Measurements from ENCODE around the gene ABL2.

ABL2 gene

GRCh38 chr1:179115181-179115580 lies 114.3 kb downstream of the ABL2 start:
- Histone ChIP-seq H3K9me3 (ENCODE audit: control insufficient read depth, insufficient read depth, low read length) (no peaks in the 10 kb centered on the region), H3K36me3 (ENCODE audit: control insufficient read depth, insufficient read depth, low read length) (peaks cover 53% of the 10 kb centered on the region), H3K4me1 (ENCODE audit: control insufficient read depth, insufficient read depth, low read length) (peaks cover 11% of the 10 kb centered on the region; the same call in 1 of the 2 replicates), H3K4me3 (ENCODE audit: low read depth, low read length) (no peak overlapping the region), H3K9ac (ENCODE audit: low read depth, low read length) (no peak overlapping the region), H3K27me3 (ENCODE audit: control insufficient read depth, insufficient read depth, low read length) (no peaks in the 10 kb centered on the region), H3K27ac (ENCODE audit: low read depth, low read length) (no peak overlapping the region)

DNA sequence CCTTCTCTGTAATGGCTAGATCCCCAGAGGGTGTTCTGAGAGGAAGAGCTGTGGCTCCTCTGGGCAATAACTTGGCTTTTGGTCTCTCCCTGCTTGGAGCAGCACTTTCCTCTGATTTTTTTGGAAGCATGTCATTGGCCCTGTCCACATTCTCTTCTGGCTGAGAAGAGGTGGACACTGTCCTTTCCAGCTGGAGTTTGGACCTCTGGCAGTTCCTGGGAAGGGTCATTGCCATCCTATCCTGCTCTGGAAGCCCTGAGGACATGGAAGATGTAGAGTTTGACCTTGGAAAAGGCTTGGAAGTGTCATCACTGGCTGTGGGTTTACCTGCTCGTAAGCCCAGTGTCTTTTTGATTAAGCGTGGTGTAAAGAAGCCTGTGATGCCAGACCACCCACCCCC lies 120.8 kb downstream of the ABL2 start:
- Histone ChIP-seq H3K27ac (ENCODE audit: low read depth, low read length) (no peak overlapping the region), H3K27me3 (ENCODE audit: control insufficient read depth, insufficient read depth, low read length) (no peaks in the 10 kb centered on the region), H3K36me3 (ENCODE audit: control insufficient read depth, insufficient read depth, low read length) (peaks cover 55% of the 10 kb centered on the region), H3K9ac (ENCODE audit: low read depth, low read length) (no peak overlapping the region), H3K4me1 (ENCODE audit: control insufficient read depth, insufficient read depth, low read length) (no peaks in the 10 kb centered on the region), H3K9me3 (ENCODE audit: control insufficient read depth, insufficient read depth, low read length) (no peaks in the 10 kb centered on the region), H3K4me3 (ENCODE audit: low read depth, low read length) (no peak overlapping the region)

GRCh38 chr1:179107706-179108629 lies 121.5 kb downstream of the ABL2 start:
- Histone ChIP-seq H3K27ac (ENCODE audit: low read depth, low read length) (no peak overlapping the region), H3K36me3 (ENCODE audit: control insufficient read depth, insufficient read depth, low read length) (peaks cover 53% of the 10 kb centered on the region), H3K4me3 (ENCODE audit: low read depth, low read length) (no peak overlapping the region), H3K9ac (ENCODE audit: low read depth, low read length) (no peak overlapping the region), H3K9me3 (ENCODE audit: control insufficient read depth, insufficient read depth, low read length) (no peaks in the 10 kb centered on the region), H3K4me1 (ENCODE audit: control insufficient read depth, insufficient read depth, low read length) (no peaks in the 10 kb centered on the region), H3K27me3 (ENCODE audit: control insufficient read depth, insufficient read depth, low read length) (no peaks in the 10 kb centered on the region)

DNA sequence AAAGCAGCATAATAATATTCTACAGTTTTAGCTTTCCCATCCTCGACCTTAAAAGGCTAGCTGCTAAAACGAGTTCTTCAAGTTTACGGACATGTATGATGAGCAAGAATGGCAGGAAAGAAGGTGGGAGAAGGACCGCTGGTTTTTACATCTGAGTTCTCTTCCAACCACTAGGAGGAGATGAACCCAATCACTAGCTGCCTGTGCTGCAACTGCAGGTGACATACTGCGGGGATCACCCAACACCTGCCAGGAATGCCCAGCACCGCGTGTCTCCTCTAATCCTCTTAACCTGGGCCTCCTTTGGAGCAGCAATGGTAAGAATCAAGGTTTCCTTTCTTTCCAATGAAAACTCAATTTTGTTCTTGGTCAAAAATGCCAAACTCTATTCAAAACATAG lies 124.1 kb downstream of the ABL2 start:
- Histone ChIP-seq H3K27me3 (ENCODE audit: control insufficient read depth, insufficient read depth, low read length) (no peaks in the 10 kb centered on the region), H3K27ac (ENCODE audit: low read depth, low read length) (no peak overlapping the region), H3K4me3 (ENCODE audit: low read depth, low read length) (no peak overlapping the region), H3K9me3 (ENCODE audit: control insufficient read depth, insufficient read depth, low read length) (no peaks in the 10 kb centered on the region), H3K36me3 (ENCODE audit: control insufficient read depth, insufficient read depth, low read length) (peaks cover 36% of the 10 kb centered on the region), H3K4me1 (ENCODE audit: control insufficient read depth, insufficient read depth, low read length) (no peaks in the 10 kb centered on the region), H3K9ac (ENCODE audit: low read depth, low read length) (no peak overlapping the region)

DNA sequence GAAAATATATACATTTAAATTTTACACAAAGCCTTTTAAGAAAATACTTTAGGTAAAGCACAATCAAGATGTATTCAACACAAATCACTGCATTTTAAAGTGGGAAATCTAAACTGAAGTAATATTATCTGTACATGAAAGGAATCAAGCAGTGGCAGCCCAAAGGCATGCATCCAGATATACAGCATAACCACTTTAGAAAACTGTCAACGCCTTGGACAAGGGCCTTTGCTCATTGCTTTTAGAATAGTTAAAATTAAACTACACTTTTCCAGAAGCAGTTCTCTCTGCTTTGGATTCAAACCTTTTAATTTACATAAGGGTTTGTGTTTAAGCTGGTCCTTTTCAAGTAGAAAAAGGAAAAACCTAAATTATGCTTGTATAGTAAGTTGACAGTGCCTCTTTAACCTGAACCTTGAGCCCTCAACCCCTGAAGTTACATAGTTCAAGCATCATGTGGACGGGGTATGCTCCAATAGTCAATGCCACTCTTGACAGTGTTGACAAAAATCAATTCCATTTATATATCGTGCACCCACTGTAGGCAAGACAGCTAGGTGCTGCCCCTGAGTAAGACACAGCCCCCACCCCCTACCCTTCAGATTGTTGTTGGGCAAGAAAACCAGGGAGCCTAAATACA lies 124.7 kb downstream of the ABL2 start:
- H3K9me3 ChIP-seq (ENCODE audit: control insufficient read depth, insufficient read depth, low read length) = no peaks in the 10 kb centered on the region
- no peak overlapping the region for H3K9ac ChIP-seq (ENCODE audit: low read depth, low read length)
- H3K27me3 ChIP-seq (ENCODE audit: control insufficient read depth, insufficient read depth, low read length) = no peaks in the 10 kb centered on the region
- no peak overlapping the region for H3K4me3 ChIP-seq (ENCODE audit: low read depth, low read length)
- H3K36me3 ChIP-seq (ENCODE audit: control insufficient read depth, insufficient read depth, low read length) = peaks cover 29% of the 10 kb centered on the region
- no peak overlapping the region for H3K27ac ChIP-seq (ENCODE audit: low read depth, low read length)
- no peaks in the 10 kb centered on the region; the same call in 1 of the 2 replicates for H3K4me1 ChIP-seq (ENCODE audit: control insufficient read depth, insufficient read depth, low read length)

DNA sequence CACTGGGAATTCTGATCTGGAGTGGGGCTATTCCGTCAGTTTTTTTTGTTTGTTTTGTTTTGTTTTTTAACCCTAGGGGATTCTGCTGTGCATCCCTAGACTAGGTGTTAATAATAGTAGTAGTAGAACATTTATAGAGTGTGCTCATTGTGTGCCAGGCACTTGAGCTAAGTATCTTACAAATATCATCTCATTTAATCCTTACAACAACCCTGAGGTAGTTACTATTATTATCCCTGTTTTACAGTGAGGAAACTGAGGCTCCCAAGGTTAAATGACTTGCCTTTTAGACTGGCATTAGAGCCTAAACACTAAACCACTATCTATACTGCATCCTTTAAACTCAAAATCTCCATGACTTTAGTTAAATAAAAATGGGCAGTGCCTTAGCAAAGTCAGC lies 125.5 kb downstream of the ABL2 start:
- H3K4me3 ChIP-seq (ENCODE audit: low read depth, low read length) = no peak overlapping the region
- H3K9me3 ChIP-seq (ENCODE audit: control insufficient read depth, insufficient read depth, low read length) = no peaks in the 10 kb centered on the region
- H3K4me1 ChIP-seq (ENCODE audit: control insufficient read depth, insufficient read depth, low read length) = no peaks in the 10 kb centered on the region; the same call in 1 of the 2 replicates
- no peaks in the 10 kb centered on the region for H3K27me3 ChIP-seq (ENCODE audit: control insufficient read depth, insufficient read depth, low read length)
- H3K27ac ChIP-seq (ENCODE audit: low read depth, low read length) = no peak overlapping the region
- no peak overlapping the region for H3K9ac ChIP-seq (ENCODE audit: low read depth, low read length)
- H3K36me3 ChIP-seq (ENCODE audit: control insufficient read depth, insufficient read depth, low read length) = peaks cover 24% of the 10 kb centered on the region

DNA sequence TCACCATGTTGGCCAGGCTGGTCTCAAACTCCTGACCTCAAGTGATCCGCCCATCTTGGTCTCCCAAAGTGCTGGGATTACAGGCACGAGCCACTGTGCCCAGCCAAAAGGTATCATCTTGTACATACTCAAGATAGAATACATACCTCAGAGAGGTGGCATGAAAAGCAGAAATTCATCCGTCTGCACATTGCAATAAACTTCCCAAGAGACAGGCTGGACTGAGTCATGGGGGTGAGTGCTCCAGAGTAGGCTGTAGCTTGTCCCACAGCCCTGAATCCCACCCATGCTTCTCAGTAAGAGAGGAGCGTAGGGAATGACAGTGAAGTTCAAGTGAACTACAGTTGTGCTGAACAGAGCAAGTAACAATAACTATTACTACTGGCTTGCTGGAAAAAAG lies 127.9 kb downstream of the ABL2 start:
- Histone ChIP-seq H3K4me3 (ENCODE audit: low read depth, low read length) (no peak overlapping the region), H3K36me3 (ENCODE audit: control insufficient read depth, insufficient read depth, low read length) (peaks cover 13% of the 10 kb centered on the region)

DNA sequence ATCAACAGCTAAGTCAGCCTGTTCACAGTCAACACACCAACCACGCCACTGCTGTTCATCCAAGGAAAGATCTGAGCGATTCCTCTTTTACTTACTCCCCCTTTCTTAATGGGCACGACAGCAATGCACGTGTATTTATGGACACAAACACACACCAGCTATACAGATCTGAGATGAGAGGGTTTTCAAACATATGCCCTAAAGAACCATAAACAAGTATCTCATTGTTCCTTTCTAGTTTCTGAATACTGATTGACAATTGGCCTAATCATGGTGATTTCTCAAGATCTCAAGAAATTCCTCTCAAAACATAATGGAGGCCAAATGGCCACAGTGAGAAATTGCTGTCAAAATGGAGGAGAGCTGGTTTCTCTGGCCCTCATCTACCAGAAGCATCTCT lies 129.6 kb downstream of the ABL2 start:
- H3K27ac ChIP-seq (ENCODE audit: low read depth, low read length) = no peak overlapping the region
- no peak overlapping the region for H3K4me3 ChIP-seq (ENCODE audit: low read depth, low read length)
- H3K4me1 ChIP-seq (ENCODE audit: control insufficient read depth, insufficient read depth, low read length) = no peaks in the 10 kb centered on the region; the same call in 1 of the 2 replicates
- no peaks in the 10 kb centered on the region for H3K9me3 ChIP-seq (ENCODE audit: control insufficient read depth, insufficient read depth, low read length)
- no peak overlapping the region for H3K9ac ChIP-seq (ENCODE audit: low read depth, low read length)
- peaks cover 29% of the 10 kb centered on the region for H3K36me3 ChIP-seq (ENCODE audit: control insufficient read depth, insufficient read depth, low read length)
- H3K27me3 ChIP-seq (ENCODE audit: control insufficient read depth, insufficient read depth, low read length) = no peaks in the 10 kb centered on the region

More for the DNA sequence above, 127.9 kb downstream of the ABL2 start:
- H3K27ac ChIP-seq (ENCODE audit: low read depth, low read length) = no peak overlapping the region
- no peaks in the 10 kb centered on the region for H3K9me3 ChIP-seq (ENCODE audit: control insufficient read depth, insufficient read depth, low read length)
- no peak overlapping the region for H3K9ac ChIP-seq (ENCODE audit: low read depth, low read length)
- H3K4me1 ChIP-seq (ENCODE audit: control insufficient read depth, insufficient read depth, low read length) = no peaks in the 10 kb centered on the region; the same call in 1 of the 2 replicates
- H3K27me3 ChIP-seq (ENCODE audit: control insufficient read depth, insufficient read depth, low read length) = no peaks in the 10 kb centered on the region

GRCh38 chr1:179095924-179096323 lies 133.6 kb downstream of the ABL2 start:
- H3K9ac ChIP-seq (ENCODE audit: low read depth, low read length) = no peak overlapping the region
- no peaks in the 10 kb centered on the region for H3K27me3 ChIP-seq (ENCODE audit: control insufficient read depth, insufficient read depth, low read length)
- H3K9me3 ChIP-seq (ENCODE audit: control insufficient read depth, insufficient read depth, low read length) = no peaks in the 10 kb centered on the region
- no peak overlapping the region for H3K27ac ChIP-seq (ENCODE audit: low read depth, low read length)
- H3K36me3 ChIP-seq (ENCODE audit: control insufficient read depth, insufficient read depth, low read length) = peaks cover 64% of the 10 kb centered on the region
- H3K4me3 ChIP-seq (ENCODE audit: low read depth, low read length) = no peak overlapping the region
- no peaks in the 10 kb centered on the region; the same call in 1 of the 2 replicates for H3K4me1 ChIP-seq (ENCODE audit: control insufficient read depth, insufficient read depth, low read length)

DNA sequence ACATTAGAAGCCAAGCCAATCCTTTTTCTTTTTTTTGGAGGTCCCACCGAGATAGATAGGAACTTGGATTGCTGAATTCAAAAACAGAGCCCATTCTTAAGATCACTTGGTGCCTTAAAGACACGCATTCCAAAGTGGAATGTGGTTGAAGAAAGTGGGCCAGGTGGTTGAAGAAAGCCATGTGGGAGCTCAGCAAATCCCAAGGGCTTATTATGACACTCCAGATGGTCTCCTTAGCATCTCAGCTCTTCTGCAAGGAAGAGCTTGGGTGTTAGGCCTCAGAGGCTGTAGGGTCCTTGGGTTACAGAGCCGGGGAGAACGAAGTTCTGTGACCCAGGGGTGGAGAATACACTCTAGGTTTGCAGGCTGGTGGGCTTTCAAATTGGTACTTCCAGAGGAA lies 134.1 kb downstream of the ABL2 start:
- no peak overlapping the region for H3K9ac ChIP-seq (ENCODE audit: low read depth, low read length)
- no peak overlapping the region for H3K4me3 ChIP-seq (ENCODE audit: low read depth, low read length)
- H3K27ac ChIP-seq (ENCODE audit: low read depth, low read length) = no peak overlapping the region
- no peaks in the 10 kb centered on the region; the same call in 1 of the 2 replicates for H3K4me1 ChIP-seq (ENCODE audit: control insufficient read depth, insufficient read depth, low read length)
- no peaks in the 10 kb centered on the region for H3K27me3 ChIP-seq (ENCODE audit: control insufficient read depth, insufficient read depth, low read length)
- no peaks in the 10 kb centered on the region for H3K9me3 ChIP-seq (ENCODE audit: control insufficient read depth, insufficient read depth, low read length)
- H3K36me3 ChIP-seq (ENCODE audit: control insufficient read depth, insufficient read depth, low read length) = peaks cover 69% of the 10 kb centered on the region

DNA sequence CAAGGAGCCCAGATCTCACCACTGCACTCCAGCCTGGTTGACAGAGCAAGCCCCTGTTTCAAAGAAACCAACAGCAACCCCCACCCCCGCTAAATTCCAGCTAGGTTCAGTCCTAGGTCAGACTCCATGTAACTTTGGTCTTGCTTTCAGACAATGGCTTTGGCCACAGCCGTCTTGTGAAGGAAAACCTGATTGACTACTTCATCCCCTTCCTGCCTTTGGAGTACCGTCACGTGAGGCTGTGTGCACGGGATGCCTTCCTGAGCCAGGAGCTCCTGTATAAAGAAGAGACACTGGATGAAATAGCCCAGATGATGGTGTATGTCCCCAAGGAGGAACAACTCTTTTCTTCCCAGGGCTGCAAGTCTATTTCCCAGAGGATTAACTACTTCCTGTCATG lies 134.7 kb downstream of the ABL2 start:
- Histone ChIP-seq H3K27me3 (ENCODE audit: control insufficient read depth, insufficient read depth, low read length) (no peaks in the 10 kb centered on the region), H3K4me1 (ENCODE audit: control insufficient read depth, insufficient read depth, low read length) (no peaks in the 10 kb centered on the region; the same call in 1 of the 2 replicates), H3K9me3 (ENCODE audit: control insufficient read depth, insufficient read depth, low read length) (no peaks in the 10 kb centered on the region), H3K27ac (ENCODE audit: low read depth, low read length) (no peak overlapping the region), H3K4me3 (ENCODE audit: low read depth, low read length) (no peak overlapping the region), H3K9ac (ENCODE audit: low read depth, low read length) (no peak overlapping the region), H3K36me3 (ENCODE audit: control insufficient read depth, insufficient read depth, low read length) (peaks cover 71% of the 10 kb centered on the region)
